DMS53 treated with DMSO at 0.1 percent for 48 hours (cell line): ENCODE data around the gene B4GALT6.
"Not testable (repeated sequence)": the region's sequence is repeated elsewhere in the genome, so short reads cannot be mapped to it uniquely, and the experiment has no call there.

Experiments
- DNase-seq: peaks from one replicate; lab custom pipeline; 2025; ENCODE audit not compliant: unreplicated experiment; lab: John Stamatoyannopoulos, UW

The B4GALT6 gene, protein sequence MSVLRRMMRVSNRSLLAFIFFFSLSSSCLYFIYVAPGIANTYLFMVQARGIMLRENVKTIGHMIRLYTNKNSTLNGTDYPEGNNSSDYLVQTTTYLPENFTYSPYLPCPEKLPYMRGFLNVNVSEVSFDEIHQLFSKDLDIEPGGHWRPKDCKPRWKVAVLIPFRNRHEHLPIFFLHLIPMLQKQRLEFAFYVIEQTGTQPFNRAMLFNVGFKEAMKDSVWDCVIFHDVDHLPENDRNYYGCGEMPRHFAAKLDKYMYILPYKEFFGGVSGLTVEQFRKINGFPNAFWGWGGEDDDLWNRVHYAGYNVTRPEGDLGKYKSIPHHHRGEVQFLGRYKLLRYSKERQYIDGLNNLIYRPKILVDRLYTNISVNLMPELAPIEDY

DNA sequence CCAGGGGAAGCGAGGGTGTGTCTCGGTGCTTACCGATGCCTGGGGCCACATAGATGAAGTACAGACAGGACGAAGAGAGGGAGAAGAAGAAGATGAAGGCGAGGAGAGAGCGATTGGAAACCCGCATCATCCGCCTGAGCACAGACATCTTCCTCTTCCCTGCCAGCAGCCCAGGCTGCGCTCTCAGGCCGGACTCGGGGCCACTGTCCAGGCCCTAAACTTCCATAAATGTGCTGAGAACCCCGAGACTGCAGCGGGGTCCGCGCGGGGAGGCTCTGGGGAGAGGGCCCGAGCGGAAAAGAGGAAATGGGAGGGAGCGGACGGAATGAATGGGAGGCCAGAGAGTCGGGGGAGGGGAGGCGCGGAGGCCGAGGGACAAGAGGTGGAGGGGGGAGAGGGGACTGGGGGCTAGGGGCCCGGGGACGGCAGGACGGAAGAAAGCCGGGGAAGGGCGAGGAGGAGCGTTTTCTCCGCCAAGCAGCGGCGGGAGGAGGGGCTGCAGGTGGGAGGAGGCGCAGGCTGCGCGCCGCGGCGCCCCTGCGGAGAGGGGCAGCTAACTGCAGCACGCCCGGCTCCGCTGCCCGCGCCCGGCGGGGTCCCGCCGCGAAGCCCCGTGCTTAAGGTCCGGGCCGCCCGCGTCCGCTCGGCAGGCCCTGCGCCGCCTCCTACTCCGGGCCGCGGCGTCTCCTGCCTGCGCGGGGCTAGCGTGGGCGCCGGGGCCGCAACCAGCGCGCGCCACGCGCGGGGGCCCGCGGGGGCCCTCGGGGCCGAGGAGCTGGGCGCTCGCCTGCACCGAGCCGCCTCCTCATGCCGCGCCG is at the start of gene B4GALT6:
Gene B4GALT6 (minus strand): TSS at position 303 of the 818 bp plus-strand sequence. CDS start 155 bp downstream, at position 148.
- no peak for DNase-seq

DNA sequence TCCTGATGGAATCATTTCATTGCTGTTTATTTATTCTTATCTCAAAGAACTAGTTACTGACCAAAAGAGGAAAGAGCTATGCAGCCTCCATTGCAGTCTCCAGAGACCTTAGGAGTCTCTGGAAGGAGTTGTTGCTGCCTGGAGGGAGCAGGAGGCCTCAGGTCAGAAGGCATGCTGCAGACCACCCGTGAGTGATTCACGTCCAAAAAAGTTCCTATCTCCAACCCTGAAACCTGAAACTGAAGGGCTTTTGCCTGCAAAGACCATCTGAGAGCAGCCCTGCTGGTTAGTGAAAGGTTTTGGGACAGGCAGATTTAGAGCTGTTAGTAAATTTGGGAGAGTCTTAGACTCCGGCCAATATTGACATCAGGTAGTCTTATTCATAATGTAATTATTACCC is 47.2 kb upstream of the B4GALT6 start:
- DNase-seq, result no peak

DNA sequence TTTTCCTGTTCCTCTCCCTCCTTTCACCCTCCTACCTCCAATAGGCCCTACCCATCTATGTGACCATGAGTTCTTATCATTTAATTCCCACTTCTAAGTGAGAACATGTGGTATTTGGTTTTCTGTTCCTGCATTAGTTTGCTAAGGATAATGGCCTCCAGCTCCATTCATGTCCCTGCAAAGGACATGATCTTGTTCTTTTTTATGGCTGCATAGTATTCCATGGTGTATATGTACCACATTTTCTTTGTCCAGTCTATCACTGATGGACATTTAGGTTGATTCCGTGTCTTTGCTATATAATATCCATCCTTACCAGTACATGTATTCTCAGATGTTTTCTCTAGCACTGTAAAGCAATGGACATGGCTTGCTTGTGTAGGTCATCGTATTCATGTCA is 44.8 kb upstream of the B4GALT6 start:
- not testable (repeated sequence) for DNase-seq

DNA sequence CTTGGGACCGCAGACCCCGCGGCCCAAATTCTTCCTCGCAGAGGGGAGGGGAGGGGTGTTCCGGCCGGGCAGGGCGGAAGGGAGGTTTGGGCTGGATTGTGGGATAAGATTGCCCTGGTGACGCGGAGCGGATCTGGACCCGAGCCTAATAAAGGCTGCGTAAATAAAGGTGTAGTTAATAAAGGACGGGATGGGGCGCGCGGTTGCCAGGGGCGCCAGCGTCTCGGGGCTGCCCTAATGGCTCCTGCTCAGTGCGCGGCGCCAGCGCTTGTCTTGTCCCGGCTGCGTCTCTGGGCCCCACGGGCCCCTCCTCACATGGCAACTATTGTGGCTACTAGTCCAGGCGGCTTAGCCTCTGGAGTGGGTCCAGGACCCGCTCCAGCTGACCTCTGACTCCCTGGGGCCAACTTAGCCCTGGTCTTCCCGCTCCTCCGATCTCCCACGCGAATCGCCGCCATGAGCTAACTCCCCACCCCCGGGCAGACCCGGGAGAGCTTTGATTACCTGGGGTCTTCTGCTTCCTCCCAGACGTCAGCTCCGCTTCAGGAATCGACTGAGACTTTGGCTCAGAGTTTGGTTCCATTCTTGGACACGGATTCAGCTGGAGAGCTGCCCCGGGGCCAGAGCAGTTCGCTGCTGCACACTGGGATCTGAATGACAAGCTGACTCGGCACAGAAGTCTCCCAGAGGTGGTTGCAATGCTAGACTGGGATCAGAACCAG is 39.8 kb upstream of the B4GALT6 start:
- no peak for DNase-seq

DNA sequence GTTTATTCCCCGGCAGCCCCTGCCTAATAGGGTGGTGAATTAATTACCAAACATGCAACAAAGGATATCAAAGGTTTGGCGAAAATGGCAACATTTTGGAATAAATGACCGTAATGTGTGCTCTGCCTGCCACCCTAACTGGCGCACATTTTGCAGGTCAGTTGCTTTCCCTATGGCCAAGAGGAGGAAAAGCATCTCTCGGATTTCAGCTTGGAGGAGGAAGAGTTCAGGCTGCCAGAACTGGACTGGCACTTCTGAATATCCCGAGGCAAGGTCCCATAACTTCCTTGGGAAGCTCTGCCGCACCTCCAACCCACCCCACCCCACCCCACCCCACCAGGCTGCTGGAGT is 39.2 kb upstream of the B4GALT6 start:
- no peak for DNase-seq

DNA sequence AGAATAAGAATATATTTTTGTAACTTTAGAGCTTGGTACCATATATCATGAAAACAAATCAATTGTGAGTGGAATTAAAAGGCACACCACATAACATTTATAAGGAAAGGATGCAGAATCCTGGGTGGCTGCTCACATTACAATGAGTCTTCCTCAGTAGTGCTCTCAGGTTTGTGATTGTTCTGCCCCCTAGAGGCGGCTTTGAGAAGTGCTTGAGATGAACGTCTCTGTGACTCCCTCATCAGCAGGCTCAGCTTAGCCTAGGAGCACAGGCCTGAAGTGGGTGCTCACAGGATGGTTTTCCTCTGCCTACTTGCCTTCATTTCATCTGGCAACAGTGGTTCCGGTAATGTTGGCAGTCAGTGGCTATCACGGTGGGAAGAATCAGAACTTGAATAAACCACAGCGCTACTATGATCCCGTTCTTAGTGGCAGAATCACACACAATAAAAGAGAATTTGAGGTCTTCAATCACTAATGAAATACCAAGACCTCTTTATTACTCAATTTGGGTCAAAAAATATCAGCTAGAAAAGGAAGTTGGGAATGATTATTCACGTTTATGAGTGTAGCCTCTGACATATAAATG is 38.1 kb upstream of the B4GALT6 start:
- DNase-seq, result peak; percentile 23

DNA sequence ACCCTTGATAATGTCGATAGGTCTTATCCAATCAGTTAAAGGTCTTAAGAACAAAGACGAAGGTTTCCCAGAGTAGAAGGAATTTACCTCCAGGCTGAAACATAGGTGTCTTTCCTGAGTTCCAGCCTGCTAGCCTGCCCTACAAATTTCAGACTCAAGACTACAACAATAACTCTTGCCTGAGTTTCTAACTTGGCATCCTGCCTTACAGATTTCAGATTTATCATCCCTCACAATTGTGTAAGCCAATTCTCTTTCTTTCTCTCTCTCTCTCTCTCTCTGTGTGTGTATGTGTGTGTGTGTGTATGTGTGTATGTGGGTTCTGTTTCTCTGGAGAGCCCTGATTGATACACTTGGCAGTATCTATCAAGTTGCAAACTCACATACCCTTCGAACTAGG is 37.2 kb upstream of the B4GALT6 start:
- DNase-seq, result no peak

DNA sequence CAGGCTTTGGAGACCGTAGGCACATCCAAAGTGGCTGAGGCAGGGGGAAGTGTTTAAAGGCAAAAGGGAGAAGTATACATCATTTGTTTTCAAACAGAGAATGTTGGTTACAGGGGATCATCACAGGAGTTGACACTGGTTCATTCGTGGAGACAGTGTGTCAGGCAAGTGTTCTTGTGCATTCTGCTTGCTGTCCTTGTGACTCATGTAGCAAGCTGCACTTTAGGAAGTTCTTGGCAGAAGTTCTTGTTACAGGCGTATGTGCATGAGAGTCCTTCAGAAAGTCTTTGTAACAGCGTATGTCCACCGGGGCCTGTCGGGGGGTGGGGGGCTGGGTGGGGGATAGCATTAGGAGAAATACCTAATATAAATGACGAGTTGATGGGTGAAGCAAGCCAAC is 36.5 kb upstream of the B4GALT6 start:
- DNase-seq, result no peak

DNA sequence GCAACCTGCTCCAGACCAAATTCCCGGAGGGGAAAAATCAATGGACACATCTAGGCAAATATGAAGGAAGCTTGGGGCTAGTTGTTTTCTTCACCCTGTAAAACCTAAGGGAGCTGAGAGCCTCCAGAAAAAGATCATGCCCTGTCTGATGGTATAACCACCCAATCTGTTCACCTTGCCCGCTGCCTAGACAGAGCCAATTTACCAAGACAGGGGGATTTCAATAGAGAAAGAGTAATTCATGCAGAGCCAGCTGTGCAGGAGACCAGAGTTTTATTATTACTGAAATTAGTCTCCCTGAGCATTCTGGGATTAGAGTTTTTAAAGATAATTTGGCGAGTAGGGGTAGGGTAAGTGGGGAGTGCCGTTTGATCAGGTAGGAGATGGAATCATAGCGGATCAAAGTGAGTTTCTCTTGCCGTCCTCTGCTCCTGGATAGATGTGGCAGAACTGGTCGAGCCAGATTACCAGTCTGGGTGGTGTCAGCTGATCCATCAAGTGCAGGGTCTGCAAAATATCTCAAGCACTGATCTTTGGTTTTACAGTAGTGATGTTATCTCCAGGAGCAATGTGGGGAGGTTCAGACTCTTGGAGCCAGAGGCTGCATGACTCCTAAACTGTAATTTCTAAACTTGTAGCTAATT is 35.1 kb upstream of the B4GALT6 start:
- no peak for DNase-seq

DNA sequence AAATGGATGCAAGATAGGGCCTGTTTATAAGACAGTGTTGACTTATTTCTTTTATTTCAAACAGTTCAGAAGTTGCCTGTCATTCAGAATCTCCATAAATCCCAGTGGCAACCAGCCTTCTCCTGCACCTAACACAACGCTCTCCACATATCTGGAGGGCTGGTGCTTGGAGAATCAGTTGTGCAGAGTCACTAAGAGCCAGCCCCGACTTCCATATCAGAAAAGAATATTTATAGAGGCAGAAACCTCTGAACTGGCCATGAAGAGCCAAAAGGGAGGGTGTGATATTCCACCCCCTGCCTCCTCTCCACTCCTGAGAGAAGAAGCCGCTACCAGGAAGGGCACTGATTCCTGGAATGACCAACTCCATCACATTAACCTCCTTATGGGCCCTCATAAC is 34.0 kb upstream of the B4GALT6 start:
- DNase-seq, result no peak

DNA sequence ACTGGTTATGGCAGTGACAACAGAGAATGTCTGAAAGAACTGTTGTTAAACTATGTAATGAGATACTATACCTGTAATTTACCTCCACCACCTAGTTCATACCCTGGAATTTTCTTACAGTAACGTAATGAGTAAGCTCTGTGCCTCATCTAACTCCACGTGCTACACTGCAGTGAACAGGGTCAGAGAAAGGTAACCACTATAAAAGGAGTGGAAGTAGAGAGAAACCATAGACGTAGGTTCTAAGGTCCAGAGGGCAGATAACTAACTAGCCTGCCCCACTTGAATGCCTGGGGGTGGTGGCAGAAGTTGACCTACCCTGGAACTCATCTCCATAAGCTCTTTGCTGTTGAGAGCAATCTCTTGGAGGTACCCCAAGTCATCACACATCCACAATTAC is 32.0 kb upstream of the B4GALT6 start:
- DNase-seq, result no peak

DNA sequence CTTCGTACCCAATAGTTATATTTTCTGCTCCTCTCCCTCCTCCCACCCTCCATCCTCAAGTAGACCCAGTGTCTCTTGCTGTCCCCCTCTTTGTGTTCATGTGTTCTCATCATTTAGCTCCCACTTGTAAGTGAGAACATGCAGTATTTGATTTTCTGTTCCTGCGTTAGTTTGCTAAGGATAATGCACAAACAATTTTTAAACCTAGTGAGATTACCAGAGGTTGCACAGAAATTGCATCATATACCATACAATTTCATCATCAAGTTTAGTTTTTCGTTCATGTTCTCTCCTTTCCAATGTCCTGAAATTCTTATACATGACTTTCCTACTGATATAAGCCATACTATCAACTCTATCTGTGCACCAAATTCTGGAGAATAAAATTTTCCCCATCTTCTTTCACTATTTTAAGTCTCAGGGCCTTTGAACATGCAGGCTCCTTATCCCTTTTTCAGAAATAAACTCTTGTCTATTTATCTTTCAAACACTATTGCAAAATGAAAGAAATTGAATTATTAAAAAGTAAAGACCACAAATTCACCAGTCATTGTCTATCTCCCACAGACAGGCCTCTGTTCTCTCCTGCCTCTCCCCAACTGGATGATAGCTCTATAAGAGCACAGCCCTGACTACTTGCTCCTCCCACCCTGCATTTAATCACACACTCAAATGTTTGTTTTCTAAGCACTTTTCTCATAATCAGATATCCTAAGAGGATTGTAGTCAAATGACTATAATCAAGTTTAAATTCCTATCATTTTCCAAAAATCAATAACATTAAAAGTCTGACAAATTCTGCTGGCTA is 27.2 kb upstream of the B4GALT6 start:
- DNase-seq, result no peak

DNA sequence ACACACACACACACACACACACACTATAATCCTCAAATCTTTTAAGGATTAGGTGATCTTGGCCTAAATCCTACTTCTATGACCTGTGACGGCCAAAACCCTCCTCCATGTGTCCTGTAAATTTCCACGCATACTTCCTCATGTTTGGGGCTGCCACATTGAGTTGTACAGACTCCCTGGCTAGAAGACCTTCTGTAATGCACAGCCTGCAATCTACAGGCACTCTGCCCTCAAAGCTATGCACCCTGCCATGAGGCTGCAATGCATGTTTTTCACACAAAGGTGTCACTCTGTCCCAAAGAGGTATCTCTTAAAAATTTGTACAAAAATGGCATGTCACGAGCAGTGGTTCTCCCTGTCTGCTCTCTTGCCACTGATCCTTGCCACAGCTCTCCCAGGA is 26.4 kb upstream of the B4GALT6 start:
- no peak for DNase-seq

DNA sequence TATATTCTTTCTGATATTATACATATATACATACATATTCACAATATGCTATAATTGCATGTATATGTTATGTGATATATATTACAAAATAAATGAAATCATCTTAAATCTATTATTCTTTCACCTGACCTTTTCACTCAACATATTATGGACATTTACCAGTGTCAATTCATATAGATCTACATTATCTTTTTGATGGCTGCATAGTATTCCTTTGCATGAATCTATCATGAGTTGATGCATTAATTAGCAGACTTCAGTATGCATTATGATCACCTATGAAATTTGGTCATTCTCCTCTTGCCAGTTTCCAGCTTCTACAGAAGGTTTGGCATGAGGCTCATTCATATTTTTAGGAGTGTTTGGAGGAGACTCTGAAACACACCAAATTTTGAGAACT is 23.4 kb upstream of the B4GALT6 start:
- no peak for DNase-seq

DNA sequence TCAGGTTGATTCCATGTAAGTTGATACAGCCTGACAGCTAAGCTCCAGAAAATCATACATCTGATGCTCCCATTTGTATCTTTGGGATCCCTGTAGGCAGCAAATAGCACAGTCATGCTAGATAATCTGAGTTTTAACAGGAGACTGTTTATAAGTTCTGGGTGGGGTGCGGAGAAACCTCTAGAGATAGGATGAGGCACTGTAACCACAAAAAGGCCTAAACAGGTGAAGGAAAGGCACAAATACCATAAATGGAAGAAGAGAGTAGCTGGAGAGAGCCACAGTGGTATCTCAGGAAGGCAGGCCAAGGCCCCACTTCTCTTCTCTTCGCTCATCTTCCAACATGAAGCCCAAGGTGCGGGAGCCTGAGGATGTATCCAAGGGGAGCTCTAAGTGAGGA is 18.1 kb upstream of the B4GALT6 start:
- no peak for DNase-seq

DNA sequence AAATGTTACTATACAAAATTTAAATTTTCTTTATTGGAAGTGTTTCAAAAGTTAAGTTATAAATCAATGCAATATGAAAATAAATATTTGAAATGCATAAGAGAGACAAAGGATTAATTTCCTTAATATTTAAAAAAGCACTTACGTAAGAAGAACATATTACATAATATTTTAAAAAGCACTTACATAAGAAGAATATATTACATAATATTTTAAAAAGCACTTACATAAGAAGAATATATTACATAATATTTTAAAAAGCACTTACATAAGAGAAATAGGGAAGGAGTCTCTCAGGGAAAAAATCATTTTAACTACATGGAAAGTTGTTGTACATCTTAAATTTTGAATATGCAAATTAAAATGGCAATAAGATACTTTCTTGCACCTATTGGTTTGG is 17.4 kb upstream of the B4GALT6 start:
- DNase-seq, result no peak

DNA sequence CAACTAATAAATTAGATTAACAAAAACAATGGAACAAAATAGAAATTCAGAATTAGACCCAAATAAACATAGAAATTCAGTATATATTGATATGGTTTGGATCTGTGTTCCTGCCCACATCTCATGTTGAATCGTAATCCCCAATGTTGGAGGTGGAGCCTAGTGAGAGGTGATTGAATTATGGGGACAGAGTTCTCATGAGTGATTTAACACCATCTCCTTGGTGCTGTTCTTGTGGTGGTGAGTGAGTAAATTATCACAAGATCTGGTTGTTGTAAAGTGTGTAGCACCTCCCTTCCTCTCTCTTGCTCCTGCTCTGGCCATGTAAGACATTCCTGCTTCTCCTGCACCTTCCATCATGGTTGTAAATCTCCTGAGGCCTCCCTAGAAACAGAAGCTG is 16.6 kb upstream of the B4GALT6 start:
- DNase-seq, result no peak

DNA sequence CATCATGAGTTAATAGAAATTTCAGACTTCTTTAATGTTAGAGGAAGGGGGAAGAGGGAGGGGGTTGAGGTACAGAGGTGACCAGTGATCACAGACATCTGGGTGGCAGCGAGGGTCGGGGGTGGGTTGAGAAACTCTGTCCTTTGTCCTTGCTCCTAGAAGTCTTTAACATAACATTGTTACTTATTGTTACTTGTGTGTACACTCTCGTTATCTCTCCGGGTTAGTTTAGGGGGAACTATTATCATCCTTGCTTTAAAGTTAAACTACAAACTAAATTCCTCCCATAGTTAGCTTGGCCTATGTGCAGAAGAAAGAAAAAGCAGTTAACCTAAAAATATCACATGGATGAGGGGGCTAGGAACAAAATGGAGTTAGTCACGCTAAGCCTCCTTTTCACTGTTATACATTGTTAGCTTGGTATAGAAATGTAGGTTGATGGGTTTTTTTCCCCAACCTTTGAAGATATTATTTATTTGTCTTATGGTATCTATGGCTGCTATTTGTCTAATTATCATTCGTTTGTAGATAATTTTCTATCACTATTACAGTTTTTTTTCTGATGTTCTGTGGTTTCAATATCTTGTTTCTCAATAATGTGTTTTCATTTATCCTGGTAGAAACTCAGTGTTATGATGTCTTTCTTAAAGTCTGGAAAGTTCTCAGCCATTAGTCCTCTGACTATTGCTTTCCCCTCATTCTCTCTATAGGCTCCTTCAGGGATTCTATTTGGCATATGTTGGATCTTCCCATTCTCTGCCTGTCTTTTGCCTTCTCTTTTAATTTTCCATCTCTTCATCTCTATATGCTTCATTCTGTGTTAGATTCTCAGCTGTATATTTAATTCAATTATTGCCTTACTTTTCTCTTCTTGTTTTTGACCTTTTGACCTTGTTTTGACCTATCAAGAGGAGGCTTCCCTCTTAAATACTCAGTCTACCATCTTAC is 13.2 kb upstream of the B4GALT6 start:
- no peak for DNase-seq

DNA sequence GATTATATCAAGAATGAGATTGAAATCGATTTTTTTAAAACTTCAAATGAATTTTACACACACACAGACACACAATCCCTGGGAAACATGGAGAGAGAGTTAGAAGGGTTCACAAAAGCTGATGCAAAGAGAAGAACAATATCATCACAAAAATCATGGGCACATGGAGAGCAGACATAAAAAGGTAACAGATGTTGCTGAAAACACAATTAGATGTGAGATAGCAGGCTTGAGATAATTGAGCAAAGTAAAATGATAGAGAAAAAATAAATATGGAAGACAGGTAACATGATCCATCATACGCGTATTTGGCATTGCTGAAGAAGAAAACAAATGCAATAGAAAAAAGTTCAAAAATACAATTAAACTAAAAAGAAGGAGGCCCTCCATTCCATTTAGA is 11.6 kb upstream of the B4GALT6 start:
- DNase-seq, result no peak
